Esophagus muscularis mucosa (tissue), 4 donors: ENCODE measurements around the gene METTL9. TPM values are rescaled to one million over a fixed set of nuclear protein-coding genes. Genes with fewer than 3 reads are reported as not detected.
"Not testable (repeated sequence)": the region's sequence is repeated elsewhere in the genome, so short reads cannot be mapped to it uniquely, and the experiment has no call there.

Experiments used
- DNase-seq: peaks from one replicate; pipeline ENCODE4 v3.0.0-alpha.2; 2017; ENCODE audit errors: extremely low spot score
- H3K27ac ChIP-seq, 4 donors: fragments of 200-600 bp; sonication (generic); replicated peaks in 1 of 4; 1 replicate in 3 of 4; 2 replicates in 1 of 4; pipeline ENCODE4 v1.5.1; 2016 to 2019; ENCODE audit warnings: mild to moderate bottlenecking in 1 of 4
- H3K27me3 ChIP-seq, 4 donors: fragments of 200-600 bp; sonication (generic); one replicate each; pipeline versions ENCODE4 v1.5.1 to v1.6.0; 2016 to 2019
- H3K36me3 ChIP-seq, 4 donors: fragments of 200-600 bp; sonication (generic); one replicate each; pipeline ENCODE4 v1.5.1; 2016 to 2019
- H3K4me1 ChIP-seq, 4 donors: fragments of 200-600 bp; sonication (generic); one replicate each; pipeline ENCODE4 v1.5.1; 2016 to 2019
- H3K4me3 ChIP-seq, 4 donors: fragments of 200-600 bp; sonication (generic); 1 replicate in 2 of 4; 2 replicates in 2 of 4; pipeline ENCODE4 v1.5.1; 2016 to 2019; ENCODE audit warnings: mild to moderate bottlenecking in 4 of 4, moderate library complexity in 1 of 4
- H3K9me3 ChIP-seq, 4 donors: fragments of 200-600 bp; sonication (generic); 1 replicate in 3 of 4; 2 replicates in 1 of 4; pipeline ENCODE4 v1.5.1; 2016 to 2019
- CTCF ChIP-seq, 3 experiments: fragments of 200-600 bp in 2 of 3; fragments of 450-650 bp in 1 of 3; sonication (generic) in 2 of 3; IDR thresholded peaks; one replicate each; pipeline ENCODE4 v1.5.1; 2017 to 2019; ENCODE audit warnings: antibody characterized with exemption in 3 of 3, mild to moderate bottlenecking in 2 of 3, moderate library complexity in 1 of 3
- EP300 ChIP-seq: sonication (generic); formaldehyde crosslinking; IDR thresholded peaks from one replicate; pipeline ENCODE4 v1.6.1; 2017; ENCODE audit warnings: antibody characterized with exemption
- POLR2A ChIP-seq: fragments of 450-650 bp; IDR thresholded peaks from one replicate; pipeline ENCODE4 v1.6.1; 2017; ENCODE audit warnings: antibody characterized with exemption, moderate library complexity, mild to moderate bottlenecking, low read depth
- POLR2AphosphoS5 ChIP-seq, 2 donors: sonication (generic); formaldehyde crosslinking; IDR thresholded peaks; one replicate each; pipeline ENCODE4 v1.6.1; 2017; ENCODE audit warnings: antibody characterized with exemption in 2 of 2
- WGBS: methylation state at CpG from one replicate; pipeline ENCODE4 v1.1.5; 2018; 5-methylcytosine and 5-hydroxymethylcytosine counted together
- intact Hi-C: fragments of 100-400 bp; cut with DNase I; formaldehyde crosslinking; loops from one replicate; pipeline ENCODE4 v1.15.1; 2023
- total RNA-seq, 4 donors: library from RNA; depleted of rRNA; stranded (reverse); fragments of >200 nt; gene quantifications; one replicate each; pipeline versions ENCODE4 v1.1.0 to v1.2.1, GENCODE V29; 2016

The METTL9 gene
- 100 to 1,000 TPM in 2 of 4 donors, 10 to 100 TPM in 2; 70.2 to 122 (median 106) TPM for total RNA-seq

DNA sequence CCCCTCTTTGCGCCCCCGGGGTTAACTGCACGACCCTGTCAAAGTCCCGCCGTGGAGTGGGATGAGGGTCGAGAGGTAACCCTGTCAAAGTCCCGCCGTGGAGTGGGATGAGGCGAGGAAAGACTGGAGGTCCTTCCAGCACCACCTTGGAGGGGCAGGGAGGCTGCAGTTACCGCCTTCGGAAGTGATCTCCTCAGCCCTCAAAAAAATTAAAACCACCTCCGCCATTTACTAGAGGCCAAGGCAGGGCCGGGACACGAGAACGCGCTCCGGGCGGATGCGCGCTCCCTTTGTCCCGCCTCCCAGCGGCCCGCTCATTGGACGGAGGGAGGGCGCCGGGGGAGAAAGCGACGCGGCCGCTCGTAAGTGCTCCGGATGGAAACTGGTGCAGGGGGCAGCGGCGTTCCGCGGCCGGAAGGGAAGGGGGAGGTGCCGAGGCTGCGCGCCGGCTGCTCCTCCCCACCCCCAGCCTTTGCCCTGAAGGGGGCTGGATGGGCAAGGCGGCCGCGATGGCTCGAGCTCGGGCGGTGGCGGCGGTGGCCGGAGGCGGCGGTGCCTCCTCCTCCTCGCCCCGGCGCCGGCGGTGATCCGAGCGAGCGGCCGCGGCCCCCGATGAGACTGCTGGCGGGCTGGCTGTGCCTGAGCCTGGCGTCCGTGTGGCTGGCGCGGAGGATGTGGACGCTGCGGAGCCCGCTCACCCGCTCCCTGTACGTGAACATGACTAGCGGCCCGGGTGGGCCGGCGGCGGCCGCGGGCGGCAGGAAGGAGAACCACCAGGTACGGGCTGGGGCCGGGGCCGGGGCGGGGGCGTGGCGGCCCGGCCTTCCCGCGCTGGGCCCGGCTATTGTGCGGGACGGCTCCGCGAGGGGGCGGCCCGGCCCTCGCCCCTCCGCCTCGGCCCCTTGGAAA, at the start of gene METTL9:
Gene METTL9 (plus strand): TSS at position 456 of the 909 bp plus-strand sequence. CDS start 157 bp downstream, at position 613.
- TF ChIP-seq EP300 (no peak), POLR2A (peak; percentile 35), CTCF (IDR thresholded peaks at IDR 0.05) (peak in 1 of 3 experiments; percentile 14), POLR2AphosphoS5 (IDR thresholded peaks at IDR 0.05) (peak; percentile 93 to 94)
- Histone ChIP-seq H3K27me3 (no peaks in the 10 kb centered on the region), H3K9me3 (no peaks in the 10 kb centered on the region), H3K27ac (peak within 1 kb of the TSS; percentile 93 to 99 (median 96)), H3K36me3 (no peaks in the 10 kb centered on the region), H3K4me1 (peaks cover 16 to 52% (median 47%) of the 10 kb centered on the region in 4 donors), H3K4me3 (peak within 1 kb of the TSS; percentile 86 to 100 (median 92))
- WGBS, result 1% methylated on average over 22 of the region's 100 CpGs
- DNase-seq, result peak; percentile 97
- intact Hi-C loops, result loop anchor here (5.0 kb wide), 1 partner anchor 43 kb away; no protein-coding TSS in a partner anchor

DNA sequence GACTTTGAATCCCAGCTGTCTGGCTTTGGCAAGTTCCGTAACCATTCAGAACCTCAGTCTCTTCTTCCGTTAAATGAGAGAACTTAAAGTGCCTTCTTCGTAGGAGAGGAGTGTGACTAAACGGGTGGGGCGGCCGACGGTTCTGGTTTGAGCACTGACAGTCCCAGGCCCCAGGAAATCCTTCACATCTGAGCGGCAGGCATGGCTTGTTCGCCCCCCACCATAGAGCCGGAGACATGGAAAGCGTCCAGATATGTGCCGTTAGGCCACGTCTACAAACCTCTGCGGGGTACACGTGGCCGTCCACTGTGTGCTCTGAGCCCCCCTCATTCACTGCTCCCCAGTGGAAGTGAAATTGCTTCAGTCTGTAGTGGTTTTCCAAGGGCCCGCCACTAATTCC, 49.4 kb upstream of the METTL9 start:
- intact Hi-C loops, result loop anchor here (5.0 to 10.0 kb wide), 2 partner anchors 248 to 365 kb away; no protein-coding TSS in a partner anchor
- DNase-seq, H3K4me1 ChIP-seq, H3K9me3 ChIP-seq, H3K27me3 ChIP-seq, H3K27ac ChIP-seq, H3K4me3 ChIP-seq, H3K36me3 ChIP-seq: not testable (repeated sequence)
- WGBS, result 77% methylated on average over 11 of the region's 17 CpGs

DNA sequence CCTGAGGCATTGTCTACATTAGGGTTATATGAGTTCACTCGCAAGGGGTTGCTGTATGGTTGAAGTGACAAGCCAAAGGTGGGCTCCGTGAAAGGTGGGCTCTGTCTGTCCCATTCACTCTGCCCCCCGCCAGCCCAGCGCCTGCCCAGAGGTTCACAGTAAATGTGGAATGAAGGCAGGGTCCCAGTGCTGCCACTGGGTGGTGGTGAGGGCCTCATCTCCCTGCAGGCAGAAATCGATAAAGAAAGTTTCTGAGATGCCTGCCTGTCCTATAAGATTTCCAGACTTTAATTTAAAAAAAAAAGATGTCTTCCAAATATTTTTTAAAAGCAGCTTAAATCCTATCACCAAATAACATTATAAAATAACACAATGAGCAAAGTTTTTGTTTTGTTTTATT, 48.9 kb upstream of the METTL9 start:
- H3K4me1 ChIP-seq, result peaks cover 7 to 11% (median 10%) of the 10 kb centered on the region in 4 donors
- 33% methylated on average over 1 of the region's 5 CpGs for WGBS
- H3K27me3 ChIP-seq, H3K27ac ChIP-seq, H3K9me3 ChIP-seq, DNase-seq, H3K4me3 ChIP-seq, H3K36me3 ChIP-seq: not testable (repeated sequence)
- intact Hi-C loops, result loop anchor here (5.0 to 10.0 kb wide), 2 partner anchors 248 to 366 kb away; no protein-coding TSS in a partner anchor

DNA sequence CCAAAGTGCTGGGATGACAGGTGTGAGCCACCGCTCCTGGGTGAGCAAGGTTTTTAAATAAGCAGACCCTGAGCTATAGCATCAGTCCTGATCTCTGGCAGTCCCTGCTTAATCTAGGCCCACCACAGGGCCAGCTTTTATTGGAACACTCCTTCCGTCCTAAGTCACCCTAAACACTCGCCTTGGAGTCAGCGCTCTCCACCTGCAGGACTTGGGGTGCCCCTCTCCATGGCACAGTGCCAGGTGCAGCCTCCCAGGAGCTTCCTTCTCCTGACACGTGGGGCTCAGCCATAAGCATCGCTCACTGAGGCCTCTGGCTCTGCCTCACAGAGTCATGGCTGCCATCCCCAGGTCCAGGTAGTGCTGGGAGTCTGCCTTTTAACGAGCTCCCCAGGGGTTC, 48.3 kb upstream of the METTL9 start:
- H3K27me3 ChIP-seq, H3K9me3 ChIP-seq, H3K36me3 ChIP-seq, H3K27ac ChIP-seq, H3K4me3 ChIP-seq, DNase-seq: not testable (repeated sequence)
- intact Hi-C loops, result loop anchor here (5.0 to 10.0 kb wide), 2 partner anchors 249 to 366 kb away; no protein-coding TSS in a partner anchor
- no CpG with 5 or more reads among the region's 7 CpGs for WGBS
- H3K4me1 ChIP-seq, result peaks cover 9 to 15% (median 12%) of the 10 kb centered on the region in 4 donors

- not testable (repeated sequence) for H3K27me3 ChIP-seq, DNase-seq
- intact Hi-C loops, result loop anchor here (5.0 to 10.0 kb wide), 2 partner anchors 249 to 367 kb away; no protein-coding TSS in a partner anchor
These were observed 47.8 kb upstream of the METTL9 start for GRCh38 chr16:21551600-21551999.

DNA sequence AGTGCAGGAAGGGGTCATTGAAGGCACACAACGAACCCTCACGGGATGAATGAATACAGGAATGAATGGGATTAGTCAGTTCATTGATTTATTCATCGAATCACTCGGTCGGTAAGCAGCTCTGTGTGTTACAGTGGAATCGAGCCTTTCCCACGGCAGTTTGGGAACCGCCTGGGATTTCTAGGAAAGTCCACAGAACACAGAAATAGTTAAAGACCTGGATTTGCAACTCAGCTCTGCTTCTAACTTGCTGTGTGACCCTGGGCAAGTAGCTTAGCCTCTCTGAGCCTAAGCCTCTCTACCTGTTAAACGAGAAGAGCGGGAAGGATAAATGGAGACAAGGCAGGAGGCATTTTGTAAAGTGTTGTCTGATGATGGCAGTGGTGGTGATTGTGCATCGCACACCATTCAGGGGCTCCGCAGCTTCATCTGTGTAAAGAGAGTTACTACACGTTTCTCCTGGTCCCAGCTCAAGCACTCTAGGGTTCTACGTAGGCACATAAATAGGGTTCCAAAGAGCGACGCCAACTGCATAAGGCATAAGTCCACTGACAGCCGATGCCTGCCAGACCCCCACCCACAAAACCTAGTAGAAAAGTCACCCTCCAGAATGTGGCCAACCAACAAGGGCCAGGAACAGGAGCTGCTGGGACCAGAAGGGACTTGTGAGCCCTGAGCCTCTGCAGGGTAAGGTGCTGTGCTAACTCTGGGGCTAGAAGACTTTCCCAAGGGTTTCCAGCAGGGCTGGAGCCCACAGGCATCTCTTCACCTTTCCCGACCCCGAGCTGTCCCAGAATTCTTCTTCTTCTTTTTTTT, 45.7 kb upstream of the METTL9 start:
- 79% methylated on average over 19 of the region's 19 CpGs for WGBS
- not testable (repeated sequence) for DNase-seq, H3K4me3 ChIP-seq, H3K27ac ChIP-seq, H3K9me3 ChIP-seq, H3K36me3 ChIP-seq
- H3K27me3 ChIP-seq, result peaks cover 0 to 11% (median 0%) of the 10 kb centered on the region in 4 donors
- intact Hi-C loops, result loop anchor here (5.0 to 10.0 kb wide), 2 partner anchors 251 to 369 kb away; no protein-coding TSS in a partner anchor
- peaks cover 9 to 29% (median 22%) of the 10 kb centered on the region in 4 donors for H3K4me1 ChIP-seq

More at GRCh38 chr16:21551600-21551999, 47.8 kb upstream of the METTL9 start:
- H3K4me1 ChIP-seq, result peaks cover 9 to 20% (median 16%) of the 10 kb centered on the region in 4 donors
- 93% methylated on average over 7 of the region's 17 CpGs for WGBS
- H3K9me3 ChIP-seq, H3K4me3 ChIP-seq, H3K36me3 ChIP-seq, H3K27ac ChIP-seq: not testable (repeated sequence)
